GM12873 (cell line): ENCODE results near the gene TNS4.

Experiments used
- TF ChIP-seq, protein P1 (sequence below): IDR thresholded peaks from 2 replicates; pipeline ENCODE4 v1.5.1; 2012; ENCODE audit warnings: low read depth, mild to moderate bottlenecking, moderate library complexity, low read length, control low read depth; ENCODE audit not compliant: insufficient read depth; ENCODE audit errors: missing control alignments

Gene TNS4

DNA sequence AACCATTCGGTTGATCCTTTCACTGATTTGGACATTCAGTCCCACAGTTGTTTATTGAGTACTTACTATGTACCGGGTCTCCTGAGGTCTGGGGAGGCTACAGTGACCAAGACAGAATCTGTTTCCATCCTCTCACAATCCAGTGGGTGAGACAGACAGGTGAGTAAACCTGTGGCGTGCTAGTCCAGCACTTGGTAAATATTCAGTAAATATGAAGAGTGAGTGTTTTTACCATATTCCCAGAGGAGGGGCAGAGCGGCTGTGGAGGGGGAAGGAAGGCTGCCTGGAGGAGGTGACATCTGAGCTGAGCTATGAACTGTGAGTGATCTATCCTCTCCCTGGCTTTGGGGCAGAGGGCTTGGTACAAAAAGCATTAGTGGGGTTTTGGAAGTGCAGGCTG, 32.5 kb upstream of the TNS4 start:
- TF ChIP-seq, protein P1, sequence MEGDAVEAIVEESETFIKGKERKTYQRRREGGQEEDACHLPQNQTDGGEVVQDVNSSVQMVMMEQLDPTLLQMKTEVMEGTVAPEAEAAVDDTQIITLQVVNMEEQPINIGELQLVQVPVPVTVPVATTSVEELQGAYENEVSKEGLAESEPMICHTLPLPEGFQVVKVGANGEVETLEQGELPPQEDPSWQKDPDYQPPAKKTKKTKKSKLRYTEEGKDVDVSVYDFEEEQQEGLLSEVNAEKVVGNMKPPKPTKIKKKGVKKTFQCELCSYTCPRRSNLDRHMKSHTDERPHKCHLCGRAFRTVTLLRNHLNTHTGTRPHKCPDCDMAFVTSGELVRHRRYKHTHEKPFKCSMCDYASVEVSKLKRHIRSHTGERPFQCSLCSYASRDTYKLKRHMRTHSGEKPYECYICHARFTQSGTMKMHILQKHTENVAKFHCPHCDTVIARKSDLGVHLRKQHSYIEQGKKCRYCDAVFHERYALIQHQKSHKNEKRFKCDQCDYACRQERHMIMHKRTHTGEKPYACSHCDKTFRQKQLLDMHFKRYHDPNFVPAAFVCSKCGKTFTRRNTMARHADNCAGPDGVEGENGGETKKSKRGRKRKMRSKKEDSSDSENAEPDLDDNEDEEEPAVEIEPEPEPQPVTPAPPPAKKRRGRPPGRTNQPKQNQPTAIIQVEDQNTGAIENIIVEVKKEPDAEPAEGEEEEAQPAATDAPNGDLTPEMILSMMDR = no peak

DNA sequence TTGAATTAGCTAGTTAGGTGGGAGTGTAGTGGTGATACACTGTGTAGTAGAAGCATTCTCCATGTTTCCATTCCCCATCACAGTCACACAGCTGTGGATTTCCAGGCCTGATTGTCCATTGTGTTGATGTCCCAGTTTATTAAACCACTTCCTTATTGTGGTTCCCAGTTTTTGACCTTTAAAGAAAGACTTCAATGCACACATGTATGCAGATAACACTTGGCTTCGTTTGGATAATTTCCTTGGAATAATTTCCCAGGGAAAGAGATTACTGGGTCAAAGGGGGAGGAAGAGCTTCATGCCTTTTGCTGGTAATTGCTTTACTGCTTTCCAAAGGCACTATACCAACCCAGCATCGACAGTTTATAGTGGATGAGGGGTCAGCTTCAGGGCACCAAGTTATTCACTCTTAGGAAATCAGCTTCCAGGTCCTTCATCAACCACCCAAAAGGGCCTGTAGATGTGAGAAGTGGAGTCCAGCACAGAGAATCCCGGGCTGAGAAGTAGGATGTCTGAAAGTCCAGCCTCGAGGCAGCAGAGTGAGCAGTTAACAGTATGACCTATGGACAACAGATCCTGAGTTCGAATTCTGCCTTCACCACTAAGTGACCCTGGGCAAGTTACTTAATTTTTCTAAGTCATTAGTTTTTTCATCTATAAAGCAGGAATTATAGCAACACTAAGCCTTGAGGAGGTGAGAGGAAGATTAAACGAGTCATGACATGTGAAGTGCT, 31.3 kb upstream of the TNS4 start:
- TF ChIP-seq, protein P1 = no peak

DNA sequence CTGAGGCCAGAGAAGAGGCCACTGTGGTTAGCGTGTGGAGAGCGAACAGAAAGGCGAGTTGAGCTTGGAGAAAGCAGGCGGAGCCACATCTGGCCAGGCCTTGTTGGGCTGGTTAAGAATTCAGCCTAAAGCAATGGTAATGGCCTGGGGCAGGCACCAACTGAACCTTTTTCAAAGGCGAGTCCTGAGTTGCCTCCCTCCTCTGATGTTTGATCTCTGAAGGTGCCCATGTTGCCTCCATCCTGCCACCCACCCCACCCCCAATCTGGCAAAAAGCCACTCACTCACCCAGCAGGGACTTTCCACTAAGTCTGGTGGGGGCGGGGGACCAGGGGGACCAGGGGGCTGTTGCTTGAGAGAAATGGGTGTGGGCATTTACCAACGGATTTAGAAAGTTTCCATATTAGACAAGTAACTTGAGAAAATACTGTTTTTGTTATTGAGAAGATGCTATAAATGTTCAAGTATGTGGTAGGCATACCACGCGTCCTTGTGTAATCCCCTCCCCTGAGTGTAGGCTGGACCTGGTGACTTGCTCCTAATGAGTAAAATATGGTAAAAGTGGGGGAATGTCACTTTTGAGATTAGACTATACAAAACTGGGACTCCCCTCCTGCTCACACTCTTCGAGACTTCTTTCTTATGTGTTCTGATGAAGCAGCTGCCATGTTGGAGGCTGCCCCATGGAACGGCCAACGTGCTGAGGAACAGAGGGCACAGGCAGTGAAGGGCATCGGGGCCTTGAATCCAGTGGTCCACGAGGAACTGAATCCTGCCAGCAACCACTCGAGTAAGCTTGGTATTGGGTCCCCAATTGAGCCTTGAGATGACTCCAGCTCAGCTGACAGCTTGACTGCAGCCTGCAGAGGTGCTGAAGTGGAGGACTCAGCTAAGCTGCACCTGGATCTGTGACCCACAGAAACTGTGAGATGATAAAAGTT, 29.9 kb upstream of the TNS4 start:
- TF ChIP-seq, protein P1 = no peak

DNA sequence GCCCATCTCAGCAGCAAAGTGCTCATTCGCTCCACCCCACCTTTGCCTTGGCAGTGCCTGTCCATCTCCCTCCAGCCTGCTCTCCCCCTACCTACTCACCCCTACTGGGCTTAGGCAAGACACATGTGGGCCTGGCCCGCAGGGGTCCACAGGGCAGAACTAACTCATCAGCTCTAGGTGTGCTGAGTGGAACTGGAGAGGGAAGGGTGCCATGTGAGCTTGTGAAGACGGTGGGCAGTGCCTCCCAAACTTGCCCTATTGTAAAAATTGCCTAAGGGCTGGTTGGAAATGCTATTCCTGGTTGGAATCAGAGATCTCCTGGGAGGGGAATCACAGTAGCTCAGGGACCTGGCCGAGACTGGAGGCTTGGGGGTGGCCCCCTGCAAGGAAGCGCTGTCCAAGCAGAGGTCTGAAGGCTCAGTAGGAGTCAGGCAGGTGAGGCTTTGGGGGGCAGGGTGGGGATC, 29.1 kb upstream of the TNS4 start:
- TF ChIP-seq, protein P1 = no peak

GRCh38 chr17:40529991-40530390, 28.6 kb upstream of the TNS4 start:
- TF ChIP-seq, protein P1 = no peak

GRCh38 chr17:40528692-40529417, 27.4 kb upstream of the TNS4 start:
- TF ChIP-seq, protein P1 = no peak
